ENCODE measurements around the gene DKK2.

The DKK2 gene

DNA sequence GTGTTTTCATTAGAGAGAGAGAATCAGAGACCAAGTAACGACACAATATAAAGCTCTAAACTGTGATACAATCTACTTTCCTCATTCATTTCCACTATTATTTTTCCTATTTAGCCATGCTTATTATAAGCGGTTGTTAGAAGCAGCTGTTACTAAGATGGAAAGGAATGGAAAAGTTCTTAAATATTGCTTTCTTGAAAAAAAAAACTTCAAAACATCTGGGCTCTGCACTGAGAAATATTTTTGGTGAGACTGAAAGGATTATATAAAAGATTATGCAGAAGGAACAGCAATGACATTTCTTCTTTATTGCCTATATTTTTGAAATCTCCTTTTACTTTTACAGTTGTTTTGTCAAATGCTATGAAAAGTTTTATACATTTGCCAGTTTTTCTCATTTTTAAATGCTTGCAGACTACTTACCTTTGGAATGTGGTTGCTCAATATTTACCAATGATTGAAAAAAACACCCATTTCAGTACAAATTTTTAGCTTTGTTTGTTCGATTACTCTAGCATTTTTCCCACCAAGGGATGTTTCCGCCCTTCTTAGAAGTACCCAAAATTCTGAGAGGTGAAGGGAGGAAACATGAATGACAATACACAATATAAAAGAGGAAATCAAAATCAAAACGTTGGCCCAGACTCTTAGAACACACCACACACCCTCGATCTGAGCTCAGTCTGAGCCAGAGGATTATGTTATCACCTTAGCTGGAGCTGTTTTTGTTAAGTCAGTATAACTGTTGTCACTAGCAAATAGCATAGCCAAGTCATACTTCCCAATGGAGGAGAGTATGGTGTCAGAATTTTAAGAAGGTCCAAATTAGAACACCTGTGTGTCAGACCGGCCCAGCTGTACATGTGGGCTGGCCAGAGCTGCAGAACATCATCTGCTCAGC is 18.4 kb downstream of the DKK2 start:
- no peak for DNase-seq (ENCODE audit: low read depth in 2 of 2)

DNA sequence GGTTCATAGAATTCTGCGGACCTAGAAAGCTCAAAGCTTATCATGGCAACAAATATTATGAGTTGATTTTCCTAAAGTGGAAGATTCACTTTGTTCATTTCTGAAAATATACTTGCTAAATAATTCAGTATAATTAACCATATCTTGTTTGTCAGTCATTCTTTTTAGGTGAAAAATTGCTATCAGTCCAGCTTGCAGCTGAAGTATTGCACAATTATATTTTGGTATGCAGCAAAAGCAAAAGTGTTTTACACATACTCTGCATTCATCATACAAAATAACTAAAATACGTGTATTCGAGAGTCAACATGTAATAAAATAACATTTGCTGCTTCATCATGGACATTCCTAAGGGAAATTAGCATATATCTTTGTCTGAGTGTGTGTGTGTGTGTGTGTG is 24.8 kb downstream of the DKK2 start:
- DNase-seq (ENCODE audit: low read depth in 2 of 2) = no peak

DNA sequence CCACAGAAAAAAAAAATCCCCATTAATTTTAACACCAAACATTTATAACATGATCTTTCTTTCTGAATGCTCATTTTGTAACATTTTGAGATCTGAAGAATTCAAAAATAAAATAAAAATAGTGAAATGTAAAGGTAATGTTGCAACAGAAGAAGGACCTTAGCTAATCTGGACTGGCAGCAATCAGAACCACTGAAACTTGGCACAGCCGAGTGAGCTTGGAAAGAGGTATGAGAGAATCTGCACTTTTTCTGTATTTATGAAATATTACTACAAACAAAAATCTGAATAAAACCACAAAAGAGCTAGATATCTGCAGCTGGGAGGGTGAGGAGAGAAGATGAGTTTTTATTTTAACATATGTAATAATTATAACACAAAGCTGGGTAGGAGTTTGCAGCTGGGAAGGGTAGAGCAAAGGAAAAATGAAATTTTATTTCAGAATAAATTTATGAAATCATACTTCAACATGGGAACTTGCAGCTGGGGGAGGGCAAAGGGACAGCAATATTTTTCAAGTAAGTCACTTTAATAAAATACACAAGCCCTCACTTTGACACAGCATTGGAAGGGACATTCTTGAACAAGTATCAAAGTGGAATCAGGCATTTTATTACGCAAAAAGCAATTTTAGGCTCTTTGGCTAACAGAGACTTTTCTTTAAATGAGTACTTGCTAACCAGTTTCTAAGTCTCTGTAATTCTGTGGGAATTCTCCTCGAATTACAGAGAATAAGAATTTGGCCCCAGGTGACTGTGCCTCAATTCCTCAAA is 26.7 kb downstream of the DKK2 start:
- DNase-seq (ENCODE audit: low read depth in 2 of 2) = no peak

DNA sequence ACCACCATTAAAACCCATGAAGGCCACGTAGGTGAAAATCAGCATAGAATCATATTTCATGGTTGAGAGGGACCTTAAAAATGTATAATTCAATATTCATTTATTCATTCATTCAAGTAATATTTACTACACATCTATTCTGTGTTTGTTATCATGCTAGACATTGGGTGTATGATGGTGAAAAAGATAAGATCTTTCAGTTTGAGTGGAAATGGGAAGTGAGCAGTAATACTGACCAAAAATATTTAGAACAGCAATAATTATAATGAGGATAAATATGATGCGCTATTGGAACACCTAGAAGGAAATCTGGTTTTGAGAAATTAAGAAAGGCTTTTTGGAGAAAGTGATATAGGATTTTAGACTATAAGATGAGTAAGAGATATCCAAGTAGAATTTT is 28.0 kb downstream of the DKK2 start:
- DNase-seq (ENCODE audit: low read depth in 2 of 2) = no peak

DNA sequence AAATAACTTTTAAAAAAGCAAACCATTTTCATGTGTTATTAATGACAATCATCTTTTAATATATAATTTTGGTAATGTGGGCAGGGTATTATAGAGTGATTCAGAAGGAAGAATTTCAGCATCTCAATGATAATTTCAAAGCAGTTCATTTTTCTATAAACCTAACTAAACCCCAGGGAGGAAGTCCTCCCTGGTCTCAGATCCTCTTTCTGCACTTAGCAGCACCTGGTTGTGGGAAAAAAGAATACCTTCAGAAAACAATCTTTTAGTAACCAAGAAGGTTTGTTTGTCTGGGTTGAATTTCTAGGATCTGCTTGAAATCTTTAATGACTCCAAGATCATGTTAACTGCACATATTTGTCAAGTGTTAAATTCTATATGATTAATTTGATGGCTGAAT is 29.9 kb downstream of the DKK2 start:
- no peak for DNase-seq (ENCODE audit: low read depth in 2 of 2)

DNA sequence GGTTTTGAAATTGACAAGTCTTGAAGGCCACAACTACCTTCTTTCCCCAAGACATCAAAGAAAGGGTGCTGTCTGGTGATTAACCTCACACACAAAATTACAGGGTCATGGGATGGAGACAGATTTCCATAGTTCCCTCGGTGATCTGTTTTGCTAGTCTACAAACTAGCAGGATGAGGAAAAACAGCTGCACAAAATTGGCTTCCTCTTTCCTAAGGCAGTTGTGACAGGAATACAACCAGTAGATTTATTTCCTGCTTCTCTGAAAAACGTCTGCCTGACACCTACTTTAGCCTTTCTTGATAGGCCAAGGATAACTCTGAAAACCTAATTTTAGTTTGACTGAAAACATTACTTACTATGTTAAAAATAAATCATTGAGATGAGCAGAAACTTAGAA is 39.6 kb downstream of the DKK2 start:
- DNase-seq (ENCODE audit: low read depth in 2 of 2) = no peak

DNA sequence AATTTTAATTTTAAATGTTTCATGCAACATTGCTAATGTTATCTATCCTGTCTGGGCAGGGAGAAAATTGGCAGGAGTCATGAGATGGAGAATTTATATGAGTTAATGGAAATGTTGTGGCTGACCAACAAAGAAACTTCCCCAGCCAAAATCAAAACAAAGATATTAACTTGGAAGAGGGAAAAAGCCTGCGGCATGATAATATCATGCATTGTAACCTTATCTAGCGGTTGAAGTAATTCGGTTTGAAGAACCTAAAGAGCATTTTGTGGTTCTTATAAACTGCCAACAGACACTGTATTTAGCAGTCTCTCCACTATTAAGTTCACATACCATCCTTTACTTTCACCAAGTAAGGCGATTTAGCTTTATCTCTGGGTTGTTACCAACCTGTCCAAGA is 42.3 kb downstream of the DKK2 start:
- no peak for DNase-seq (ENCODE audit: low read depth in 2 of 2)

DNA sequence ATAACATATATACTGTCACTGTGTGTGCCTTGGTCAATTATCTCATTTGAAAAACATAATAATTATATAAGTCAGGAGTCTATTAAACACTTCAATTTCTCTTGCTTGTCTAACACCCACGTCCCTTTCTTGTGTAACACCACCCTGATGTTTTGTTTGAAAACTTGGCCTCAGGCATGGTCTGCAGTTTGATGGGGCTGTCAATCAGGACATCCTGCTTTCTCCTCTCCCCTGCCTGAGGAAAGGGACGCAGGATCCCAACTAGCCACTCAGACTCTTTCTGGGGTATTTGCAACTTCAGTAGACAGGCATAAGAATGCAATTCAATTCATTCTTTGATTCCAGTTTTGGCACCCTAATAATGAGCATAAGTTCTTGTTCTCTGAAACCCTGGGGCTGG is 48.8 kb downstream of the DKK2 start:
- DNase-seq (ENCODE audit: low read depth in 2 of 2) = no peak

DNA sequence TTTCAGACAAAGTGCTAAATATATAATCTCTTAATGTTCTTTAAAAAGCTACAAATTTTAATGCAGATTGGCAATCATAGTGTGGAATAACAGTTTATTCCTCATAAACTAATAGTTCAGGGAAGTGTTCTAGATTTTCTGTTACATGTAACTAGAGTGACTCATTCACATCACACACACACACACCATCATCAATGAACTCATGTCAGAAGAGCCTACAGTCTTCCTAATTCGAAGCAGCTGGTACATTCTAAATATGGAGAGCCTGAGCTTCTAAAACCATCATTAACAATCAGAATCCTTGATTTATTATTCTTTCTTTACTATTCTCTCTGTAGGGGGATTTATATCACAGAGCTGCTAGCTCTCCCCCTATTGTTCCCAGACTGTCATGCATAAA is 49.6 kb downstream of the DKK2 start:
- no peak for DNase-seq (ENCODE audit: low read depth in 2 of 2)

DNA sequence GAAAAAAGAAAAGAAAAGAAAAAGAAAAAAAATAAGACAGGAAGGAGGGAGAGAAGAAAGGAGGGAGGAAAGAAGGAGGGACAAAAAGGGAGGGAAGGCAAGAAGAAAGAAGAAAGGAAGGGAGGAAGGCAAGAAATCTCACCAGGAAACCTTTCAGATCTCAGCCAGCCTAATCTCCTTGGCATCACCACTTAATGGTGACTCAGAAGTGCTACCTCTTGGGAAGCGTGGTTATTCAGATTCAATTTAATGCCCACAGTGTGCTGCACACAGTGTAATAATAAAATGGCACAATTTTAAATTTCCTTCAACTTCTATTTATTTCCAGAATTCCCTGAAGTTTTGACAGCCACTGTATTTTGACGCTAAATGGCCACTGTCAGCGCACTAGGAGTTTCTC is 50.3 kb downstream of the DKK2 start:
- no peak for DNase-seq (ENCODE audit: low read depth in 2 of 2)

DNA sequence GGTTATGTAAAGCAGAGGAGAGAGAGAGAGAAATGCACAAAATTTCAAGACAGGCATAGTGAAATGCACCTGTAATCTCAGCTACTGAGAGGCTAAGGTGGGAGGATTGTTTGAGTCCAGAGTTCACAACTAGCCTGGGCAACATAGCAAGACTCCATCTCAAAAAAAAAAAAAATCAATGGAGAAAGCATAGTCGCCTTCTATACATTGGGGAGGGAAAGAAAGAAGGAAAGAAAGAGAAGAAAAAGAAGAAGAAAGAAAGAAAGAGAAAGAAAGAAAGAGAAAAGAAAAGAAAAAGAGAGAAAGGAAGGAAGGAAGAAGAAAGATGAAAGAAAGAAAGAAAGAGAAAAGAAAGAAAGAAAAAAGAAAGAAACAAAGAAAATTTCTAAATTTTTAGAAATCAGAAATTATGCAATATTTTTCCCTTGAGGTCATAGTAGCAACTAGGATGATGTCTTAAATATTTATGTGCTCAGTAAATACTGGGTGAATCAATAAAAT is 53.4 kb downstream of the DKK2 start:
- no peak for DNase-seq (ENCODE audit: low read depth in 2 of 2)

DNA sequence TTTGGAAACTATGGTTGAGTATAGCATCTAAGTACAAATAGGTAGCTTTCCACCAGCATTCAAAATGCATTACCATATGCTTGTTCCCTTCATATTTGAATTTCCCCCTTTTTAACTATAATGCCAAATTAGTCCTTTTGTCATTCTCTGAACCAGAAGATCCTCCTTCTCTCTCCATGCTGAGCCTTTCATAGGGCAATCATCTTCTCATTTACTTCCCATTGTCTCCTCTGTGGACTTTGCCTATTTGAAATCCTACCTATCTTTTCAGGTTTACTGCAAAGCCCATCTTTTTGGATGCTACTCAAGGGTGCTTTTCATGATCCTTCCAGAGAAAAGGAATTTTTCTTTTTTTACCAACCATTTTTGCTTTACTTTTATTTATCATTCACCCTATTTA is 54.7 kb downstream of the DKK2 start:
- no peak for DNase-seq (ENCODE audit: low read depth in 2 of 2)

DNA sequence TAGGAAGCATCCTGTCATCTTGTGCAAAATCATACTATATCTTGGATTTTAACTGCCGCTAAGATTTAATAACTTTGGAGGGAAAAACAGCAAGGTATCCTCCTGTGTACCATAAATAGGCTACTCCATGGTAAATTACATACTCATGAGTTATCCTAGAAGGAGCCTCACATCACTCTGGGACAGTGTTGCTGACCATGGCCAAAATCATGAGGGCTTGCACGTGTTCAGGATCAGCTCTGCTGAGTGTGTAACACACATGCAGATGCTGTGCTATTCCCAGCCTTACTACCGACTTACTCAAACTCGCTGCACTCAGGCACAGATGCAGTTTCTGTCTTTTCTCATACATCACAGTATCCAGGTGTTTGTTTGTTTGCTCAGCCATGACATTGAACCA is 56.6 kb downstream of the DKK2 start:
- DNase-seq (ENCODE audit: low read depth in 2 of 2) = no peak

DNA sequence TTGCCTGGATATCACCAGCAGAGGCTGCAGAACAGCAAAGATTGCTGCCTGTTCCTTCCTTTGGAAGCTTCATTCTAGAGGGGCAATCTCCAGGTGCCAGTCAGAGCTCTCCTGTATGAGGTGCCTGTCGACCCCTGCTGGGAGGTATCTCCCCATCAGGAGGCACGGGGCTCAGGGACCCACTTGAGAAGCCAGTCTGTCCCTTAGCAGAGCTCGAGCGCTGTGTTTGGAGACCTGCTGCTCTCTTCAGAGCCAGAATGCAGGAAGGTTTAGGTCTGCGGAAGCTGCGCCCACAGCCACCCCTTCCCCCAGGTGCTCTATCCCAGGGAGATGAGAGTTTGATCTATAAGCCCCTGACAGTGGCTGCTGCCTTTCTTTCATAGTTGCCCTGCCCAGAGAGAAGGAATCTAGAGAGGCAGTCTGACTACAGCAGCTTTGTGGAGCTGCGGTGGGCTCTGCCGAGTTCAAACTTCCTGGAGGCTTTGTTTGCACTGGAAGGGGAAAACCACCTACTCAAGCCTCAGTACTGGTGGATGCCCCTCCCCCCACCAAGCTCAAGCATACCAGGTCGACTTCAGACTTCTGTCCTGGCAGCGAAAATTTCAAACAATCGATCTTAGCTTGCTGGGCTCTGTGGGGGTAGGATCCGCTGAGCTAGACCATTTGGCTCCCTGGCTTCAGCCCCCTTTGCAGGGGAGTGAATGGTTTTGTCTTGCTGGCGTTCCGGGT is 57.9 kb downstream of the DKK2 start:
- no peak for DNase-seq (ENCODE audit: low read depth in 2 of 2)

DNA sequence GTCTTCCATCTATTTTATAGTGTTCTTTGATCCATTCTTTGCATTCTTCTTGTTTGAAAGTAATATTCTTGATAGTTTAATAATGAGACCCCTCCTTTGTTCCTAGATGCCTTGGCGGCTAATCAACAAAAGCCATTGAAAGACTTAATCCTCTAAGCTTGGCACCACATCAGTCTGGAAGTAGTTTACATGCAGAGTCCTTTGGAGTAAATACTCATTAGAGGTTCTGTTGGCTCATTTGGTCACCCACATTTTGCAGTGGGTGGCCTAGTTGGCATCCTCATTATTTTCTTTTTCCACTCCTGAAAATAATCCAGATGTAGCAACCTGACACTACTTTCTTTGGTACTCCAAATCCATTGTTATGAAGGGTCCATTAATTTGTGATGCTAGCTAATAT is 64.5 kb downstream of the DKK2 start:
- no peak for DNase-seq (ENCODE audit: low read depth in 2 of 2)

DNA sequence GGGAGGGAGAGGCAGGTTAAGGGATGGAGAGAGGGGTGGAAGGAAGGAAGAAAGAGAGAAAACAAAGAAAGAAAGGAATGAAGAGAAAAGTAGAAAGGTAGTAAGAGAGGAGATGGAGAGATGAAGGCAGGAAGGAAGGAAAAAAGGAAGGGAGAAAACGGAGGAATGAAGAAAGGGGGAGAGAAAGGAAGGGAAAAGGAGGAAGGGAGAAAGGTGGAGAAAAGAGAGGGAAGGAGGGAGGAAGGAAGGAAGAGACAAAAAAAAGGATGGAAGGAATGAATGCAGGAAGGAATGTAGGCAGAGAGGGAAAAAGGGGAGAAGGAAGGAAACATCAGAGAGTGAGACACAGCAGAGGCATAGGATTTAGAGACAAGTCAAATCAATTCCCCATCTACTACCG is 68.2 kb downstream of the DKK2 start:
- DNase-seq (ENCODE audit: low read depth in 2 of 2) = no peak

DNA sequence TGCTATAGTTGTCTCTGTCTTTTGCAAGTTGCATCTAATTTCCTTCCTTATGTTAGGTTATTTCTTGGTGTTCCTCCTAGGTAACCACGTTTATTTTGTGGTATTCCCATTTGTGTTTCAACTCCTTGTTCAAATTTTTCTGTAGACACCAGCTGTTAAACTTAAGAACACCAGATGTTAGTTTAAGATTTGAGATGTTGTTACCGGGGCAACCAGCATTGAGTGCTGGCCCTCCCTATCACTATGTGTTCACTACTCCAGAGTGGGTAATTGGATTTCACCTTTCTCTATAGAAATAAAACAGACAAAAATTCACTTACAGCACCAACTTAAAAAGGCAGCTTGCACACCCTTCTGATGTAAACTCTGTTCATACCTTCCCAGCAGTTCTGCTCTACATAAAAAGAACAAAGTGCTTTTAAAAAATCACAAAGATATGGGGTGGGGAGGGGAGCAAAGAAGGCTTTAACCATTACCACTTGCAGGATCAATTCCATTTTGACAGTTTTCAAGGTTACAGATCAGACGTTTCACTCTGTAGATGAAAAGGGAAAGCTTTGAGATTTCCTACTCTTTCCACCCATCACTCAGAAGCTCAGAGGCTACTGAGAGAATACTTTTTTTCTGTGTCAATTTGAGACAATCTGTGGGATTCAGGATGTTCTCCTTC is 82.9 kb downstream of the DKK2 start:
- DNase-seq (ENCODE audit: low read depth in 2 of 2) = no peak

DNA sequence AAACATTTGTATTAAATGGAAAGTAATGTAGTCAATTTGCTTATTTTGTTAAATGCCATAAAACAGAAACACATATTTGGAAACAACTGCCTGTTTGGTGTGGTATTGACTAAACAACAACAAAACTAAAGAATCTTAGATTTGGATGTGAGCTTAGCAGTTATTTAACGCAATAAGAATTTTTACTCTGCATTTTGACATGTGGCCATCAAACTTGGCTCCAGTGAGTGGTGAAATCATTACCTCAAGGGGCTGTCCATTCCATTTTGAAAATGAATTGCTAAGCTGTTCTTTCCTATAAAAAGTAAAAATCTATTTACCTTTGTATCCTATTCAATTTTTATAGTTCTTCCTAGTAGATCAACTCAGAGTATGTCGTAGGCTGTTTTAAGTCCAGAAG is 84.2 kb downstream of the DKK2 start:
- no peak for DNase-seq (ENCODE audit: low read depth in 2 of 2)

DNA sequence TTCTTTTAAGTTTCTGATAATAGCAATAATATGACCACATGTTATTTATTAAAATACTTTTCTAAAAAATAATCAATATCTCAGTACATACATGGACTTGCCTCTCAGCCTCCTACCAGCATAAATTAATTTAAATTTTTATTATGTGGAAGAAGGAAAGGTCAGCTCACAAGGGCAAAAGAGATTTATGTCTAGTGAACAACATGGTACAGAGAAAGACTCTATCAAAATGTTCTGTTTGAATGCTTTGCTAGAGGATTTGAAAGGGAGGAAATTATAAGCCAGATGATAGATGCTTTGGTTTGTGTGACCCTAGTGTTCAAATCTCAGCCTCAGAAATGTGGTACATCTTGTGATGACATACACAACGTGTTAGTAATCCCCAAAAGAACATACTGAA is 94.3 kb downstream of the DKK2 start:
- DNase-seq (ENCODE audit: low read depth in 2 of 2) = no peak

DNA sequence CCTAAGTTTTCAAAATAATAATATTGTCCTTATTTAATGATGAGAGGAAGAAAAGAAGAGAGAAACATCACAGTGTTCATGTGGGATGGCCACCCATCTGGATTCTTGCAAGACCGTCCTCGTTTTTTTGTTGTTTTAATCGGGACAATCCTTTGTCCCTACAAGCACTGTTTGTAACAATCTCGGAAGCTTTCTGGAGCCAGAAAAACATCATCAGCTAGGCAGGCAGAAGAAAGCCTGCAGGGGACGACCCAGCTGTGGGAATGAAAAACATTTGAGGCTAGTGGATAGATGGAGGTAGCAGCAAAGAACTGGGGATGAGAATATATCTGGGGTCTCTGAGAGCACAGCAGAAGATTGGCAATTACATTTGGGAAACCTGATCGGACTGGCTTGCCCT is 105.6 kb downstream of the DKK2 start:
- DNase-seq (ENCODE audit: low read depth in 2 of 2) = no peak

DNA sequence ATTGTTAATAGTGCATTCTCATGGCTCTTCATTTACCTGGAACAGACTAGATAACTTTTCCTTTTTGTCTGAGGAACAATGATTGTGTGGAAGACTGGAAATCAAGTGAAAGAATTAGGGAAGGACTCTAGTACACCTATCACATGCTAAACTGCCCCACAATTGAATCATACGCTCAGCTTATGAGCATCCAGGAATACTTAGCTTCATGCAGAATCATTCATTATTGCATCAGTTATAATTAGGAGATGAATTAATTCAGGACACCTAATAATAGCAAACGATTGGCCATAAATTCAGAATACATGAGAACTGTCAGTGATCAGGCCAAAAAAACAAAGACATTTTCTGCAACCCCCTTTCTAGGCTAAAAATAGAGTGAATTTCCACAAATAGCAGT is 106.9 kb downstream of the DKK2 start:
- DNase-seq (ENCODE audit: low read depth in 2 of 2) = no peak

DNA sequence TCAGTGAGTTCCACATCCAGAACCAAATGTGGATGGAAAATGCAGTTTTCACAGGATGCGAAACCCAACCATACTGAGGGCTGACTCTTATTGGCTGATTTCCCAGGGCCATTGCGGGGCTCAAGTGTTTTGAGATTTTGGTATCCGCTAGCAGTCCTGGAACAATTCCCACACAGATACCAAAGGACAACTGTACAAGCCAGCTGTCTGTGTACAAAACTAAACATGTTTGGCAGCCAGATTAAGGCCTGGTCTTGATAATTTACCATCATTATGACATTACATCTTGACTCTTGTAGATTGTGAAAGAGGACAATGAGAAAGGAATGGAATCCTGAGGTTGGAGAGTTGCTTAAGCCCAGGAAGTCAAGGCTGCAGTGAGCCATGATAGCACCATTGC is 121.9 kb downstream of the DKK2 start:
- DNase-seq (ENCODE audit: low read depth in 2 of 2) = no peak

Measured in stimulated activated CD8-positive, alpha-beta memory T cell treated with anti-CD3 and anti-CD28 coated beads, Interleukin-7, amount 100 ng/mL, for 4 hours (primary cell).